ENCODE results near the gene RNF5. TPM values are rescaled to one million over a fixed set of nuclear protein-coding genes. Genes with fewer than 3 reads are reported as not detected.

The RNF5 gene
- total and polyA plus RNA-seq, 9 of the 15 experiments (the other 6 are each of a cell fraction or from before 2014, with no cell fraction given) = 62.2 to 245 (median 129) TPM

GRCh38 chr6:32177788-32178546, at the start of gene RNF5 (continued):
- TF ChIP-seq SP2 (IDR thresholded peaks at IDR 0.05; ENCODE audit: extremely low read depth, low read depth, low read length, poor library complexity, severe bottlenecking) (peak; percentile 94), U2AF2 (optimal IDR thresholded peaks at IDR 0.05; ENCODE audit: low read depth, low read length) (no peak), ZNF146 (CRISPR knock-in tag; IDR thresholded peaks at IDR 0.05; ENCODE audit: unreplicated experiment) (no peak), NR1H2 (CRISPR knock-in tag; IDR thresholded peaks at IDR 0.05) (no peak), ZNF232 (CRISPR knock-in tag; IDR thresholded peaks at IDR 0.05) (no peak), MBD1 (CRISPR knock-in tag; IDR thresholded peaks at IDR 0.05) (no peak), POLR2A (conservative IDR thresholded peaks at IDR 0.05) (peak; percentile 77), ADNP (tag; IDR thresholded peaks at IDR 0.05) (no peak), HDAC8 (tag; IDR thresholded peaks at IDR 0.05) (no peak), HES1 (IDR thresholded peaks at IDR 0.05; ENCODE audit: low read depth) (no peak; the same call in 1 of the 2 replicates), RFX5 (IDR thresholded peaks at IDR 0.05; ENCODE audit: low read depth, low read length) (peak; percentile 65; the same call in 1 of the 2 replicates), ZNF217 (CRISPR knock-in tag; IDR thresholded peaks at IDR 0.05) (no peak), TAF9B (IDR thresholded peaks at IDR 0.05; ENCODE audit: partially characterized antibody) (no peak), MCM3 (IDR thresholded peaks at IDR 0.05) (no peak), CUX1 (CRISPR knock-in tag; IDR thresholded peaks at IDR 0.05) (no peak), NFYB (IDR thresholded peaks at IDR 0.05; ENCODE audit: extremely low read depth, insufficient read length) (peak; percentile 99), ZBTB17 (CRISPR knock-in tag; IDR thresholded peaks at IDR 0.05) (no peak; the same call in 1 of the 2 replicates)

All from K562 (cell line).